KOPT-K1 (cell line): ENCODE results near the gene ARMH3.
"Not testable (repeated sequence)": the region's sequence is repeated elsewhere in the genome, so short reads cannot be mapped to it uniquely, and the experiment has no call there.

ENCODE experiments used
- H3K27ac ChIP-seq: fragments of 200-600 bp; sonication (generic); 2 replicates; pipeline ENCODE4 v1.5.1; 2016; ENCODE audit warnings: antibody characterized with exemption, mild to moderate bottlenecking, low read depth, low read length; ENCODE audit not compliant: poor library complexity, severe bottlenecking
- H3K36me3 ChIP-seq: fragments of 200-600 bp; sonication (generic); 2 replicates; pipeline ENCODE4 v1.5.1; 2017; ENCODE audit warnings: antibody characterized with exemption, mild to moderate bottlenecking, low read length, moderate library complexity; ENCODE audit not compliant: insufficient read depth
- H3K9me3 ChIP-seq: fragments of 200-600 bp; sonication (generic); 2 replicates; pipeline ENCODE4 v1.5.1; 2017; ENCODE audit warnings: antibody characterized with exemption, low read length, mild to moderate bottlenecking; ENCODE audit not compliant: insufficient read depth, poor library complexity, severe bottlenecking

The ARMH3 gene

DNA sequence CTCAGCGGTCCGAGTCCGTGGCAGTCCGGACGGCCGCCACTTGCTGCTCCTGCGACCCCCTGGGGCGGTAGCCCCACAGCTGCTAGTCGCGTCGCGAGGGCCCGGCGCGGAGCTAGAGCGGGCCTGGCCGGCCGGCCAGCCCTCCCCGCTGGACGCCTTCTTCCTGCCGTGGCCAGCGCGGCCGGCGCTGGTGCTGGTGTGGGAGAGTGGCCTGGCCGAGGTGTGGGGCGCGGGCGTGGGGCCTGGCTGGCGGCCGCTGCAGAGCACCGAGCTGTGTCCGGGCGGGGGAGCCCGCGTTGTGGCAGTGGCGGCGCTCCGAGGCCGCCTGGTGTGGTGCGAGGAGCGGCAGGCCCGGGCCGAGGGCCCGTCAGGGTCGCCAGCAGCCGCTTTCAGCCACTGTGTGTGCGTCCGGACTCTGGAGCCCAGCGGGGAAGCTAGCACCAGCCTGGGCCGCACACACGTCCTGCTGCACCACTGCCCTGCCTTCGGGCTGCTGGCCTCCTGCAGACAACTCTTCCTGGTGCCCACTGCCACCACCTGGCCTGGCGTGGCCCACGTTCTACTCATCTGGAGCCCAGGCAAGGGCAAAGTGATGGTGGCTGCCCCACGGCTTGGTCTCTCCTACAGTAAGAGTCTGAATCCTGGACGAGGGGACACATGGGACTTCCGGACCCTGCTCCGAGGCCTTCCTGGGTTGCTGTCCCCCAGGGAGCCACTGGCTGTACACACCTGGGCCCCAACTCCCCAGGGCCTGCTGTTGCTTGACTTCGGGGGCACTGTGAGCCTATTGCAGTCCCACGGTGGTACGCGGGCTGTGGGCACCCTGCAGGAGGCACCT, 9.8 kb upstream of the ARMH3 start:
- peak overlapping the region; percentile 69 for H3K27ac ChIP-seq

DNA sequence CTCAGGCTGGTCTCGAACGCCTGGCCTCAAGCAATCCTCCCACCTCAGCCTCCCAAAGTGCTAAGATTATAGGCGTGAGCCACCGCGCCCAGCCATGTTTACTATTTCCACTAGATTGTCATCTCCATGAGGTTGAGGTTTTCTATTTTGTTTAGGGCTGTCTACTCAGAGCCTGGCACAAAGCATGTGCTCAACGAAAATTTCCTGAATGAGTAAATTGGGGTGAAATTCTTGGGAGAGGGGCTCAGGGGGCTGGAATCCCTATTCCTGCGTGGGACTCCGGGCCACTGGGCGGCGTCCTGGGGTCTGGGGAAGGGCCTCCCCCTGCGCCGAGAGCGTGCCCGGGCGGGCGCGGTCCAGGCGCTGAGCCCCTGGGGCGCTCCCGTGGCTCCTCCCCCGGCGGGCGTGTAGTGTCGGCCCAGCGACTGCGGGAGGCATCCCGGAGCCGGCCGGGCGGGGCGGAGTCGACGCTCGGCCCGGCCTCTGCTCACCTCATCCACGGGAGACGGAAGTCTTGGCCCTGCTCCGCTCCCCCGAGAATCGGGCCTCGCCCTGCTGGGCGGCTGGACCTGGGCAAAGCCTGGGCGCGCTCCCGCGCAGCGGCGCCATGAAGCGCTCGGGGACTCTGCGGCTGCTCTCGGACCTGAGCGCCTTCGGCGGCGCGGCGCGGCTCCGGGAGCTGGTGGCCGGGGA, 9.0 kb upstream of the ARMH3 start, which contains the start of gene HPS6:
Gene HPS6 (plus strand): TSS at position 482 of the 693 bp plus-strand sequence. CDS start 126 bp downstream, at position 608.
- no peaks in the 10 kb centered on the region for H3K9me3 ChIP-seq
- peak within 1 kb of the TSS; percentile 69 for H3K27ac ChIP-seq
- peaks cover 27% of the 10 kb centered on the region for H3K36me3 ChIP-seq

More for the DNA sequence above, 9.8 kb upstream of the ARMH3 start:
- H3K9me3 ChIP-seq: no peaks in the 10 kb centered on the region
- H3K36me3 ChIP-seq: peaks cover 27% of the 10 kb centered on the region

DNA sequence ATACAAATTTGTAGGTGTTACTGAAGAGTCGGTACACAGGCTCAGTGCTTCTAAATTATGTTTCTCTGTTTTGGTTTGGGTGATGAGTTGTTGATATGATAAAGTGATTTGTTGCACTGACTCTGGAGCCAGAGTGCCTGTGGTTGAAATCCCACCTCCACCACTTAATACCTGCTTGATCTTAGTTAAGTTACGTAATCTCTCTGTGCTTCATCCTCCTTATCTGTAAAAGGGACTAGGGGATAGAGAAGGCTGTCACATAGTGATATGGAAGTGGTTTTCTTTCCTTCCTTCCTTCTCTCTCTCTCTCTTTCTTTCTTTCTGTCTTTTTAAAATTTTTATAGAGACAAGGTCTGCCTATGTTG, 8.5 kb upstream of the ARMH3 start:
- peak overlapping the region; percentile 69 for H3K27ac ChIP-seq
- H3K9me3 ChIP-seq: no peaks in the 10 kb centered on the region
- H3K36me3 ChIP-seq: peaks cover 26% of the 10 kb centered on the region

DNA sequence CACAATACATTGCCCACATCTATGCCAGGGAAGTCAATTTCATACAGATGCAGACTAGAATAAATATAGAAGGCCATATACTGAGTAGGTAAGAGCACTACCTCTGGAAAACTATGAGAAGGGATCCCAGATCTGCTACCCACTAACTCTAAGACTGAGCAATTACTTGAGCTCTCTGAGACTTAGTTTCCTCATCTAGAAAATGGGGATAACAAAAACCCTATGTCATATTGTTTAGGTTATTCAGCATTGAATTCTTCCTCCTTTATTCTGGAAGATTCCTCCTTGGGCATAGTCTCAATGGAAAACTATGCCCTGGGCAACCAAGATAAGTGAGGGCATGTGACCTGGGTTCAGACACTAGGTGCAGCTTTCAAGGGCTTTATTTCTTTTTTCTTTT, 4.0 kb upstream of the ARMH3 start:
- Histone ChIP-seq H3K9me3 (no peaks in the 10 kb centered on the region), H3K27ac (no peak overlapping the region), H3K36me3 (no peaks in the 10 kb centered on the region)

DNA sequence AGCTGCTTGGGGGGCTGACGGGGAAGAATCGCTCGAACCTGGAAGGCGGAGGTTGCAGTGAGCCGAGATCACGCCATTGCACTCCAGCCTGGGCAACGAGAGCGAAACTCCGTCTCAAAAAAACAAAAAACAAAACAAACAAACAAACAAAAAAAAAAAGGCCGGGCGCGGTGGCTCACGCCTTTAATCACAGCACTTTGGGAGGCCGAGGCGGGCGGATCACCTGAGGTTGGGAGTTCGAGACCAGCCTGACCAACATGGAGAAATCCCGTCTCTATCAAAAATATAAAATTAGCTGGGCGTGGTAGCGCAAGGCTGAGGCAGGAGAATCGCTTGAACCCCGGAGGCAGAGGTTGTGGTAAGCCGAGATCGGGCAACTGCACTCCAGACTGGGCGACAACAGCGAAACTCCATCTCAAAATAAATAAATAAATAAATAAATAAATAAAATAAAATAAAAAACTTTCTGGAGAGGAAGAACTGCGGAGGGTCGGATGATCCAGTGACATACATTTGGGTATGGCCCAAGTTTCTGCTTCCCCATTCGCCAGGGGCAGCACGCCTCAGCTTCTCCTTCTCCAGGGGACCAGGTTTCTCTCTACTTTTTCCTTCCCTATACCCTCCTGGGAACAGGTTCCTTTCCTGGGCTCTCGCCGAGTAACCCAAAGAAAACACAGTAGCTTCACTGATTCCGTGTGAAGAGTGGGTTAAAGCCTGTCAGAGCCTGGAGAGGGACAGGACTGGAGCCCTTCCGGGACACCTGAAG, 909 bp downstream of the ARMH3 start:
- H3K27ac ChIP-seq: peak overlapping the region; percentile 74
- not testable (repeated sequence) for H3K36me3 ChIP-seq

DNA sequence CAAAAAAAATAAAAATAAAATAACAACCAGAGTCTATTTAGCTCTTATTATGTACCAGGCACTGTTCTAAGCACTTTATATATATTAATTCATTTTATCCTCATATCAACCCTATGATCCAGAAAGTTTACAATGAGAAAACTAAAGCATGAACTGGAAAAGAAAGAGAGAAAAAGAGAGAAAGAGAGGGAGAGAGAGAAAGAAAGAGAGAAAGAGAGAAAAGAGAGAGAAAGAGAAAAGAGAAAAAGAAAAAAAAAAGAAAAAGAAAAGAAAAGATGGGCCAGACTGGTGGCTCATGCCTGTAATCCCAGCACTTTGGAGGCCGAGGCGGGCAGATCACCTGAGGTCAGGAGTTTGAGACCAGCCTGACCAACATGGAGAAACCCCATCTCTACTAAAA, 9.9 kb downstream of the ARMH3 start:
- Histone ChIP-seq H3K9me3 (no peaks in the 10 kb centered on the region), H3K36me3 (no peaks in the 10 kb centered on the region), H3K27ac (no peak overlapping the region)

More for the DNA sequence above, 909 bp downstream of the ARMH3 start:
- not testable (repeated sequence) for H3K9me3 ChIP-seq

DNA sequence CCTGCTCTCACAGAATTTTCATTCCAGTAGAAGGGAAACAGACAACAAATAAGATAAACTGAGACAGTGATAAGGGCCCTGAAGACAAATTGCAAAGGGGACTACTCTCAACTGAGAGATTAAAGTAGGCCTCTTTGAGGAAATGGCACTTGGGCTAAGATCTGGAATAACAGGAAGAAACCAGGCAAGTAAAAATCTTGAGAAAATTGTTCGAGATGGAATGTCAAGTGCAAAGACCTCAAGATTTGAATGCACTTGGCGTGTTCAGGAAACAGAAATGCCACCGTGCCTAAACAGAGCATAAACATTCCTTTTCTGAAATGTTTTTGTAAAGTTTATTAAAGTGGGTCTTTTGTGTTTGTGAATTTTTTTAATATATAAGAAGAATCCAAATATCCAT, 10.7 kb downstream of the ARMH3 start:
- Histone ChIP-seq H3K36me3 (no peaks in the 10 kb centered on the region), H3K27ac (no peak overlapping the region), H3K9me3 (no peaks in the 10 kb centered on the region)

DNA sequence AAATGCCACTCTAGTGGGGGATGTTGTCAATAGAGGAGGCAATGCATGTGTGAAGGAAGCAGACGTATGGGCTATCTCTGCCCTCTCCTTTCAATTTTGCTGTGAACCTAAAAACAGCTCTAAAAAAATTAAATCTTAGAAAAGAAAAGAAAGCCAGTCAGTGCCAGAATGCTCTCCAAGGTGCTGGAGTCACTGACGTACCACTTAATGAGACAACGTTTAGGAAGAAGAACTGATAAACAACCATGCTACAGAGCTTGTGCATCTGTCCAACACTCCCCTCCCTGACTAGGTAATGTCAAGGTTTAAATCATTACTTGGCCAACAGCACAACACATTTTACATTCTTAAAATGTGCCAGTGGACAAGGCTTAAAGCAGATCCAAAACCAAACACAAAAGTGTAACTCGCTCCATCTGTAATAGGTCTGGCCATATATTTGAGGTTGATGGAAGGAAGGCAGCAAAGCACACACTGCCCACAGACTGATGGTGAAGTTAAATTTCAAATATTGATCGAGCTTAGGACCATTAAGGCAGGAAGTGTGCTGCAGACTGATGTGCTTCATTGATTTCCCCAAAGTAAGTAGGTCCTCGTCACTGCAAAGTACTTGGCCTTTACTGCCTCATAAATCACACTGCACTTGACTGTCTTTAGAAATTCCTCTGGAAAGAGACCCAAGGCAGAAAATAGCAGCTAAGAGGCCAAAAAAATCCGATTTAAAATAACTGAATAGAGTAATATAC, 15.5 kb downstream of the ARMH3 start:
- Histone ChIP-seq H3K9me3 (no peaks in the 10 kb centered on the region), H3K36me3 (peaks cover 16% of the 10 kb centered on the region), H3K27ac (no peak overlapping the region)

DNA sequence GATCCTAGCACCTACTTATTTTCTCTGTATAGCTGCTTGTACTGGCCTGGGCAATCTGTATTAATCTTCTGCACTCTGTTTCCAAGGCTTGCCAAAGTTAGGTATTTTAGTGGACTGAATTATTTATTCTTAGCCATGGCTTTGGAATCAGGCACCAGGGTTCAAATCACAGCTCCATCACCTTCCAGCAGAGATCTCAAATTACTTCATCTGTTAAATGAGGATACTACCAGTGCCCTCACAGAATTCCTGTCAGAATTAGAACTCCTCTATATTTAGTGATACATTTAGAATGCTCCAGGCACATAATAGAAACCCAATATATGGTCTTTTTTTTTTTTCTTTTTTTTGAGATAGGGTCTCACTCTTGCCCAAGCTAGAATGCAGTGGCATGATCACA, 17.6 kb downstream of the ARMH3 start:
- H3K36me3 ChIP-seq: peaks cover 23% of the 10 kb centered on the region
- no peak overlapping the region for H3K27ac ChIP-seq
- H3K9me3 ChIP-seq: no peaks in the 10 kb centered on the region

DNA sequence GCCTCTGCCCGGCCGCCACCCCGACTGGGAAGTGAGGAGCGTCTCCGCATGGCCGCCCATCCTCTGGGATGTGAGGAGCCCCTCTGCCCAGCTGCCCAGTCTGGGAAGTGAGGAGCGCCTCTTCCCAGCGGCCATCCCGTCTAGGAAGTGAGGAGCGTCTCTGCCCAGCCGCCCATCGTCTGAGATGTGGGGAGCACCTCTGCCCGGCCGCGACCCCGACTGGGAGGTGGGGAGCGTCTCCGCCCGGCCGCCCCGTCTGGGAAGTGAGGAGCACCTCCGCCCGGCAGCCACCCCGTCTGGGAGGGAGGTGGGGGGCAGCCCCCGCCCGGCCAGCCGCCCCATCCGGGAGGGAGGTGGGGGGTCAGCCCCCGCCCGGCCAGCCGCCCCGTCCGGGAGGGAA, 20.2 kb downstream of the ARMH3 start:
- H3K36me3 ChIP-seq: peaks cover 46% of the 10 kb centered on the region
- not testable (repeated sequence) for H3K9me3 ChIP-seq, H3K27ac ChIP-seq

DNA sequence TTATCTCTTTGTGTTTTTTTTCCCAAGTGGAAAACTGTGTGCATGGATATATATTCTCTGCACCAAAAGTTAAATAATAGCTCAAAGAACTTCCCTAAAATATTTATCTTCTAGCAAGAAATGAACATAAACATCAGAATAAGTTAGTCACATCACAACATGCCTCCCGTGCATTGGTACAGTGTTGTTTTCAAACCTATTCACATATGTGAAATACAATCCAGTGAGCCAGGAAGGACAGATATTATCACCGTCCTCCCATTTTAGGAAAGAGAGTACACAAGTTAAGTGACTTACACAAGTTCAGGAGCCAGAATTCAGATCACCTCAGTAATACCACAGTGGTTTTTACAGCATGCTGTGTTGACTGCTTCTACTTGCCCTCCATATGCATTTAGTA, 22.2 kb downstream of the ARMH3 start:
- Histone ChIP-seq H3K36me3 (peaks cover 48% of the 10 kb centered on the region), H3K27ac (no peak overlapping the region)

DNA sequence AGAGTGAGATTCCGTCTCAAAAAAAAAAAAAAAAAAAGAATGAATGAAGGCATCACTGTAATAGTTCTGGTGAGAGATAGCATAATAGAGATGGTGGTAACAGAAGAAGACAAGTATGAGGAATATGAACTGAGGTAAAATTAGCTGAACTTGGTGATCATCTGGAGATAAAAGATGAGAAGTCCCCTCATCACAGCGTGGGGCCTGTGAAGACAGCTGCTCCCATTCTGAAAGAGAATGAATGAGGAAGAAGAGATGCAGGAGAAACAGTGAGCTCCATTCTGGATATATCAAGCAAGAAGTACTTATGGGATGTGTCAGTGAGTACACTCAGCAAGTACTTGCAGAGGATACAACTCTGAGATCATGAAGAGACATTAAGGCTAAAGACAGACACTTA, 28.7 kb downstream of the ARMH3 start:
- peaks cover 86% of the 10 kb centered on the region for H3K36me3 ChIP-seq
- no peaks in the 10 kb centered on the region for H3K9me3 ChIP-seq
- no peak overlapping the region for H3K27ac ChIP-seq

More for the DNA sequence above, 22.2 kb downstream of the ARMH3 start:
- no peaks in the 10 kb centered on the region for H3K9me3 ChIP-seq

DNA sequence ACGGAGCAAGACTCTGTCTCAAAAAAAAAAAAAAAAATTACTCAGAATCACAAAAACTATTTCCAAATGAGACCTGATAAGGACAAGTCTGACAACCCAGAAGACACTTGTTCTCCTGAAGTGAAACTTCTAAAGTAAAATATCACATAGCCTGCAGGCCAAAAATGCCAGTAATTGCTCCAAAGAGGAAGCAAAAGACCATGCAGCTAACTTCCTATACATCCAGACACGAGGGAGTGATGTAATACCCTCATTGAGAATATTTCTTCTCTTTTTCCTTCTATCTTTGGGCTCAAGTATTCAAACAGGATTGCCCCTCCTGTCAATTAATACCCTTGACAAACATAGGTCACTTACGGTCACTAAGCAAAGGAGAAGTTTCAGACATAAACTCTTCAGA, 31.2 kb downstream of the ARMH3 start:
- Histone ChIP-seq H3K27ac (no peak overlapping the region), H3K9me3 (peaks cover 6% of the 10 kb centered on the region), H3K36me3 (peaks cover 79% of the 10 kb centered on the region)

DNA sequence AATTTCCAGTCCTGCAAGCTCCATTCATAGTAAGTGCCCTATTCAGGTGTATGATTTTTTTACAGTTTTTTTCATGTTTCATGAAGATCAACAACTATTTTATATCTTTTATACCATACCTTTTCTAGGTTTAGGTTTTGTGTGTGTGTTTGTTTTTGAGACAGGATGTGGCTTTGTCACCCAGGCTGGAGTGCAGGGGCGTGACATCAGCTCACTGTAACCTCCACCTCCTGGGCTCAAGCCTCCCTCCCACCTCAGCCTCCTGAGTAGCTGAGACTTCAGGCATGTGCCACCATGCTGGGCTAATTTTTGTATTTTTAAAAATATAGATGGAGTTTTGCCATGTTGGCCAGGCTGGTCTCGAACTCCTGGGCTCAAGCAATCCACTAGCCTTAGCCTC, 35.0 kb downstream of the ARMH3 start:
- peaks cover 67% of the 10 kb centered on the region for H3K36me3 ChIP-seq
- no peak overlapping the region for H3K27ac ChIP-seq
- H3K9me3 ChIP-seq: peaks cover 6% of the 10 kb centered on the region
